SK-N-SH treated with all-trans-retinoic acid at 6 μM for 48 hours (cell line): ENCODE data around the gene SLC13A4.

Experiments
- ATAC-seq: fragments of 200-7000 bp; cut with Tn5 transposase; 3 replicates; pipeline ENCODE4 v1.9.1; 2020; ENCODE audit warnings: mild to moderate bottlenecking, moderate library complexity
- ARNTL ChIP-seq: fragments of 450-650 bp; formaldehyde crosslinking; IDR thresholded peaks from 2 replicates; pipeline ENCODE4 v1.5.0; 2020; ENCODE audit warnings: low read depth, mild to moderate bottlenecking, moderate library complexity, borderline replicate concordance
- BACH2 ChIP-seq: fragments of 250-450 bp; sonication (Bioruptor Pico); IDR thresholded peaks from 2 replicates; pipeline ENCODE4 v1.9.0; 2021; ENCODE audit warnings: mild to moderate bottlenecking, borderline replicate concordance
- CREB5 ChIP-seq: fragments of 250-450 bp; sonication (Bioruptor Pico); IDR thresholded peaks from 2 replicates; pipeline ENCODE4 v1.5.1; 2020; ENCODE audit warnings: low read depth, mild to moderate bottlenecking, moderate library complexity
- CSDC2 ChIP-seq: fragments of 250-450 bp; sonication (Bioruptor Pico); IDR thresholded peaks from 2 replicates; pipeline ENCODE4 v1.5.0; 2020; ENCODE audit warnings: mild to moderate bottlenecking, moderate library complexity
- CSRNP3 ChIP-seq: fragments of 250-450 bp; sonication (Bioruptor Pico); IDR thresholded peaks from 2 replicates; pipeline ENCODE4 v1.5.1; 2021; ENCODE audit warnings: mild to moderate bottlenecking, moderate library complexity
- ESRRG ChIP-seq: fragments of 250-450 bp; sonication (Bioruptor Pico); IDR thresholded peaks from 2 replicates; pipeline ENCODE4 v1.6.1; 2021; ENCODE audit warnings: mild to moderate bottlenecking
- ISL1 ChIP-seq: fragments of 250-450 bp; sonication (Bioruptor Pico); IDR thresholded peaks from 2 replicates; pipeline ENCODE4 v2.1.2; 2022; ENCODE audit warnings: mild to moderate bottlenecking, moderate library complexity
- PATZ1 ChIP-seq: fragments of 250-450 bp; sonication (Bioruptor Pico); IDR thresholded peaks from 2 replicates; pipeline ENCODE4 v1.8.0; 2020; ENCODE audit warnings: mild to moderate bottlenecking, moderate library complexity, borderline replicate concordance
- POU6F1 ChIP-seq: fragments of 250-450 bp; sonication (Bioruptor Pico); IDR thresholded peaks from 2 replicates; pipeline ENCODE4 v1.8.0; 2021; ENCODE audit warnings: low read depth, mild to moderate bottlenecking, moderate library complexity, borderline replicate concordance
- PPARA ChIP-seq: fragments of 250-450 bp; sonication (Bioruptor Pico); IDR thresholded peaks from 2 replicates; pipeline ENCODE4 v1.5.0; 2020; ENCODE audit warnings: mild to moderate bottlenecking, borderline replicate concordance
- RARB ChIP-seq: fragments of 250-450 bp; sonication (Bioruptor Pico); IDR thresholded peaks from 2 replicates; pipeline ENCODE4 v1.8.0; 2021; ENCODE audit warnings: mild to moderate bottlenecking, moderate library complexity
- SNAI2 ChIP-seq: fragments of 250-450 bp; sonication (Bioruptor Pico); IDR thresholded peaks from 2 replicates; pipeline ENCODE4 v1.5.0; 2020; ENCODE audit warnings: mild to moderate bottlenecking, moderate library complexity
- TCF4 ChIP-seq: fragments of 250-450 bp; sonication (Bioruptor Pico); IDR thresholded peaks from 2 replicates; pipeline ENCODE4 v1.8.0; 2021; ENCODE audit warnings: mild to moderate bottlenecking, moderate library complexity, borderline replicate concordance
- TOX ChIP-seq: fragments of 250-450 bp; sonication (Bioruptor Pico); IDR thresholded peaks from 2 replicates; pipeline ENCODE4 v1.8.0; 2021; ENCODE audit warnings: mild to moderate bottlenecking, moderate library complexity, borderline replicate concordance
- TSHZ2 ChIP-seq: fragments of 250-450 bp; sonication (Bioruptor Pico); IDR thresholded peaks from 2 replicates; pipeline ENCODE4 v1.5.0; 2020; ENCODE audit warnings: mild to moderate bottlenecking, moderate library complexity
- ZC3H10 ChIP-seq: fragments of 250-450 bp; sonication (Bioruptor Pico); IDR thresholded peaks from 2 replicates; pipeline ENCODE4 v1.5.1; 2021; ENCODE audit warnings: mild to moderate bottlenecking, moderate library complexity
- ZFP3 ChIP-seq: fragments of 250-450 bp; sonication (Bioruptor Pico); IDR thresholded peaks from 2 replicates; pipeline ENCODE4 v1.5.0; 2020; ENCODE audit warnings: mild to moderate bottlenecking, moderate library complexity
- ZFP30 ChIP-seq: fragments of 450-650 bp; formaldehyde crosslinking; IDR thresholded peaks from 2 replicates; pipeline ENCODE4 v1.5.0; 2022; ENCODE audit warnings: mild to moderate bottlenecking, moderate library complexity
- ZNF565 ChIP-seq: fragments of 450-650 bp; formaldehyde crosslinking; conservative IDR thresholded peaks from 2 replicates; pipeline ENCODE4 v1.5.0; 2020; ENCODE audit warnings: low read depth, mild to moderate bottlenecking, moderate library complexity
- ZNF70 ChIP-seq: fragments of 450-650 bp; formaldehyde crosslinking; IDR thresholded peaks from 2 replicates; pipeline ENCODE4 v1.5.0; 2020; ENCODE audit warnings: mild to moderate bottlenecking, moderate library complexity
- ZNF8 ChIP-seq: fragments of 450-650 bp; formaldehyde crosslinking; IDR thresholded peaks from 2 replicates; pipeline ENCODE4 v1.5.0; 2020; ENCODE audit warnings: mild to moderate bottlenecking, moderate library complexity

The SLC13A4 gene

GRCh38 chr7:135650831-135651573 is 77.0 kb downstream of the SLC13A4 start:
- ATAC-seq = peak; percentile 55
- TF ChIP-seq POU6F1 (CRISPR knock-in tag) (no peak), ZFP3 (CRISPR knock-in tag) (peak; percentile 80), CREB5 (CRISPR knock-in tag) (peak; percentile 57; the same call in 1 of the 2 replicates)

GRCh38 chr7:135648235-135648634 is 79.8 kb downstream of the SLC13A4 start:
- ATAC-seq = no peak
- TF ChIP-seq SNAI2 (CRISPR knock-in tag) (no peak), TCF4 (no peak), PATZ1 (CRISPR knock-in tag) (no peak), ZNF70 (CRISPR knock-in tag) (no peak), ZFP30 (CRISPR knock-in tag) (no peak), ZNF565 (CRISPR knock-in tag) (no peak), ARNTL (CRISPR knock-in tag) (no peak), CSDC2 (CRISPR knock-in tag) (no peak), ESRRG (no peak), ZC3H10 (CRISPR knock-in tag) (no peak), ISL1 (CRISPR knock-in tag) (no peak), RARB (CRISPR knock-in tag) (no peak), BACH2 (no peak), TOX (CRISPR knock-in tag) (no peak), CREB5 (CRISPR knock-in tag) (no peak), ZNF8 (CRISPR knock-in tag) (no peak), TSHZ2 (no peak)

- no peak for ATAC-seq
- TF ChIP-seq RARB (CRISPR knock-in tag) (no peak), BACH2 (no peak), CSDC2 (CRISPR knock-in tag) (no peak), CSRNP3 (CRISPR knock-in tag) (no peak), CREB5 (CRISPR knock-in tag) (no peak), ZC3H10 (CRISPR knock-in tag) (no peak), PPARA (CRISPR knock-in tag) (no peak), POU6F1 (CRISPR knock-in tag) (no peak), ZNF70 (CRISPR knock-in tag) (no peak), ZNF565 (CRISPR knock-in tag) (no peak), TCF4 (no peak), PATZ1 (CRISPR knock-in tag) (no peak)
These were observed 80.2 kb downstream of the SLC13A4 start for GRCh38 chr7:135647755-135648154.
